Kidney (tissue), 14 donors: ENCODE results near the gene ACOX2. TPM values are rescaled to one million over a fixed set of nuclear protein-coding genes. Genes with fewer than 3 reads are reported as not detected.

Experiments
- DNase-seq, 5 donors: peaks; one replicate each; pipeline ENCODE4 v3.0.0-alpha.2; 2013 to 2020
- FAIRE-seq: peaks from 2 replicates; lab custom pipeline; 2012; peaks lifted over from hg19 to GRCh38; lab: Jason Lieb, UNC
- H3K27ac ChIP-seq, 2 donors: one replicate each; pipeline ENCODE4 v1.7.0; 2013; ENCODE audit warnings: low read depth in 2 of 2, low read length in 2 of 2, inconsistent platforms in 1 of 2
- H3K27me3 ChIP-seq: one replicate; pipeline ENCODE4 v1.7.1; 2013; ENCODE audit warnings: low read length, inconsistent platforms; ENCODE audit not compliant: control insufficient read depth, insufficient read depth
- H3K36me3 ChIP-seq, 3 donors: one replicate each; pipeline versions ENCODE4 v1.7.0 to v1.7.1; 2013; ENCODE audit warnings: low read length in 3 of 3, control low read depth in 1 of 3, inconsistent platforms in 1 of 3; ENCODE audit not compliant: insufficient read depth in 3 of 3, control insufficient read depth in 2 of 3
- H3K4me1 ChIP-seq, 3 donors: one replicate each; pipeline versions ENCODE4 v1.7.0 to v1.7.1; 2013; ENCODE audit warnings: low read length in 3 of 3, inconsistent platforms in 1 of 3, low read depth in 1 of 3; ENCODE audit not compliant: control insufficient read depth in 2 of 3, insufficient read depth in 2 of 3
- H3K4me3 ChIP-seq, 3 donors: one replicate each; pipeline versions ENCODE4 v1.7.0 to v1.8.1; 2013; ENCODE audit warnings: low read length in 3 of 3, control low read depth in 1 of 3, inconsistent platforms in 1 of 3
- H3K9ac ChIP-seq, 3 donors: one replicate each; pipeline versions ENCODE4 v1.7.0 to v1.7.1; 2013; ENCODE audit warnings: low read length in 3 of 3, control low read depth in 1 of 3, inconsistent platforms in 1 of 3
- H3K9me3 ChIP-seq, 3 donors: one replicate each; pipeline versions ENCODE4 v1.7.0 to v1.7.1; 2013; ENCODE audit warnings: low read length in 3 of 3, control low read depth in 1 of 3, inconsistent platforms in 1 of 3; ENCODE audit not compliant: control insufficient read depth in 2 of 3, insufficient read depth in 1 of 3
- CTCF ChIP-seq: IDR thresholded peaks from 3 replicates; pipeline ENCODE4 v1.5.1; 2012; ENCODE audit warnings: mild to moderate bottlenecking, moderate library complexity, borderline replicate concordance; ENCODE audit not compliant: insufficient read depth; ENCODE audit errors: extremely low read depth
- intact Hi-C: fragments of 100-400 bp; cut with DNase I; formaldehyde crosslinking; loops from one replicate; pipeline ENCODE4 v1.11.1; 2022
- polyA plus RNA-seq: library from polyadenylated mRNA; stranded (reverse); fragments of 350-450 nt; fragmentation: Illumina TruSeq; extraction: RNeasy Lipid Tissue Mini Kit (QIAGEN cat#74804); gene quantifications from one replicate; pipeline ENCODE4 v1.2.3, GENCODE V29; 2014; ENCODE audit warnings: low read depth, low replicate concordance; ENCODE audit not compliant: insufficient read depth
- total RNA-seq: library from RNA; stranded (reverse); fragmentation: NEBNext Ultra II Directional; extraction: Animal tissue kit (Norgen Biotek cat#: 25700); gene quantifications from one replicate; pipeline ENCODE4 v1.2.1, GENCODE V29; 2021
- donor health status: control.
- donor health status: control.
- donor health status: control.
- donor health status: control.
- donor health status: control.
- donor health status: DM: yes; HTN: yes; CAD: no.
- donor health status: Normal renal cell carcinoma (clear cell type).

The ACOX2 gene
- total and polyA plus RNA-seq, 2 donors from 2014 or later, result 18.6 to 85.5 TPM

DNA sequence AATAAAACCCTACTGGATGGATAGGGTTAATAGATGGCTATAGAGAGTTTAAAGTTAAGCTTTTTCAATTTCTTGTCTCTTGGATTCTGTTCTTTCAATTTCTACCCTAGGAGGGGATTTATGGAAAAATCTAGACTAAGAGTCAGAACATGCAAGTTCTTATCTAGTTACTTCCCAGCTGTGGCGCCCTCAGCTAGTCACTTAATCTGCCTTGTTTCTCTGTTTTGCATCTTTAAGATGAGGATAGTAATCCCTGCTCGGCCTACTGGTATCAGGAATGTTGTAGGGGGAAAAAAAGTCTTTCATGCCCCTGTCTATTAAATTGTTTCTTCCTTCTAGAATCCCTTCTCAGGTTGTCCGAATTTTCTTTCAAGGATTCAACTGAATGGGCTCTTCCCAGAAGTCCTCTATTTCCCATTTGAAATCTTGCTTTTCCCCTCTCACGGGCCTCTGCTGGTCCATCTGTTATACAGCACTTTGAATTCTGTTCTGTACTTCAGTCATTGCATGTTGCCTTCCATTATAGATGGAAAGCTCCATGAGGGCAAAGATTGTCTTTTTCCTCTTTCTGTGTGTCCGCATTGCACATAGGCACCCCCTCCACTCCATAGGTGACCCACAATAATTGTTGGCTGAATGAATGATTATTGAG lies 40.7 kb downstream of the ACOX2 start:
- Histone ChIP-seq H3K4me1 (peaks cover 3 to 30% (median 9%) of the 10 kb centered on the region in 3 donors), H3K9me3 (no peaks in the 10 kb centered on the region), H3K9ac (no peak overlapping the region), H3K36me3 (peaks cover 0 to 6% (median 2%) of the 10 kb centered on the region in 3 donors), H3K27ac (peak overlapping the region in 1 of 2 donors; percentile 57), H3K4me3 (no peak overlapping the region), H3K27me3 (no peaks in the 10 kb centered on the region)
- FAIRE-seq, result no peak
- no peak for DNase-seq
- intact Hi-C loops, result no loop called here
- no peak for TF ChIP-seq CTCF

DNA sequence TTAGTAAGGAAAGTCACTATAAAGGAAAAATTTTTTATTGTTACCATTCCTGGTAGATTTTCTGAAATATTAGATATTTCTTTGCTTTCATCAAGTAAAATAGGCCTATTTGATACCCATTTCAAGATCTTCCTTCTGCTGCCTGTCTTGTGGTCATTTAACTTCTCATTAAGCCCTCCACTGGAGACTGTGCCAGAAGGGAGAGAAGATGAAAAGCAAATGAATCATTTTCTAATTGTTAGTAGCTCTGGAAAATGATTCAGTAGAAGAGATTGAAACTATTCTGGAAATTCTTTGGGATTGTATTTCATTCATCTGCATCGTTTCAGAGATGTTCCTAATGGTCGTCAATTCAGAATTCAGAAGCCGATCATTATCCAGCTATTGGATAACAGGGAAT lies 41.9 kb downstream of the ACOX2 start:
- no peak for TF ChIP-seq CTCF
- Histone ChIP-seq H3K9ac (peak overlapping the region in 1 of 3 donors; percentile 13), H3K9me3 (no peaks in the 10 kb centered on the region), H3K27ac (no peak overlapping the region), H3K36me3 (no peaks in the 10 kb centered on the region), H3K27me3 (no peaks in the 10 kb centered on the region), H3K4me3 (peak overlapping the region in 1 of 3 donors; percentile 88), H3K4me1 (peaks cover 7 to 30% (median 9%) of the 10 kb centered on the region in 3 donors)
- intact Hi-C loops, result no loop called here
- DNase-seq (no peak), FAIRE-seq (no peak)

- DNase-seq (no peak), FAIRE-seq (no peak)
- H3K4me1 ChIP-seq, result peaks cover 7 to 30% (median 9%) of the 10 kb centered on the region in 3 donors
- no peaks in the 10 kb centered on the region for H3K27me3 ChIP-seq
- intact Hi-C loops, result no loop called here
- peak overlapping the region in 2 of 3 donors; percentile 88 to 93 for H3K4me3 ChIP-seq
- no peaks in the 10 kb centered on the region for H3K9me3 ChIP-seq
- TF ChIP-seq CTCF, result no peak
- no peak overlapping the region for H3K27ac ChIP-seq
- H3K36me3 ChIP-seq, result no peaks in the 10 kb centered on the region
- H3K9ac ChIP-seq, result peak overlapping the region in 1 of 3 donors; percentile 90
These were observed 42.9 kb downstream of the ACOX2 start for GRCh38 chr3:58494107-58494506.
